CD4-positive, alpha-beta T cell treated with Interleukin-17A for 4 hours (primary cell): Measurements from ENCODE around the gene C6orf89.

Experiments used
- DNase-seq: peaks from one replicate; pipeline ENCODE4 v3.0.0-alpha.2; 2020; ENCODE audit warnings: mixed read lengths

The C6orf89 gene

DNA sequence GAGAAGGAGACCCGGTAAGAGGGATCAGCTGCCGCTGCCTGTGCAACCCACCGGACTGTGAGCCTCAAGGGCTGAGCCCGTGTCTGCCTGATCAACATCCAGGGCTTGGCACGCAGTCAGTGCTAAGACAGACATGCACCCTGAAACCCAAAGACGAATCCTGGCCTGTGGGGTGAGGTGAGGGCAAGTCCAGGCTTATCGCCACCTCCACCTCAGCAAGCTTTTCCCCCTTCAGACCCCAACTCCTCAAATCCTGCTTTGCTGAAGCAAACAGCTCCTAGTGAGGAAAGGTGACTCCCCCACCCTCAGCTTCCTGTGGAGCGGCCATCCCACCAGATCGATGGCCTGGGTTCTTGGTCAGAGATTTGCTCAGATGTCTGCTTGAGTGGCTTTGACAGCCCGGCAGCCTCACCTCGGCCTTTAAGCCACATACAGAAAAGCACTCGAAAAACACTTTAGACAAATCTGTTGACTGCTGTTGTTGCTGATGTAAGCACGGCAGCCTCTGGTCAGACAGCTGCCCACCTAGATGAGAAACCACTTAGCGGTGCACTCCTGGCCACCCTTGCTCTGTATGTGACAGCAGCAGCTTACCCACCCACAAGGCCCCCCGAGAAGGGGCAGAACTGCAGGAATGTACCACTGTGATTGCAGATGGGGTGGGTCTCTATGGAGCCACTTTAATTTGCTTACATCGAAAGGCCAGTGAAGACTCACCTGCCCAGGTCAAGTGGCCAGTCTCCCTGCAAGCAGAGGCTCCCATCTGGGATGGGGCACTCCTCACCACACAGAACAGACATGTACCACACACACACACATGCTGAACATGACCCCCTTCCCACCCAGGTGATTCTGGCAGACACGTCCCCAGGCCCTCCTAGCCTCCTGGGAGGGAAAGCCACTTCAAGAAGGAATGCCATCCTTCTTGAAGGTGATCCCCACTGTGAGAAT is 85.4 kb downstream of the C6orf89 start:
- DNase-seq = no peak

DNA sequence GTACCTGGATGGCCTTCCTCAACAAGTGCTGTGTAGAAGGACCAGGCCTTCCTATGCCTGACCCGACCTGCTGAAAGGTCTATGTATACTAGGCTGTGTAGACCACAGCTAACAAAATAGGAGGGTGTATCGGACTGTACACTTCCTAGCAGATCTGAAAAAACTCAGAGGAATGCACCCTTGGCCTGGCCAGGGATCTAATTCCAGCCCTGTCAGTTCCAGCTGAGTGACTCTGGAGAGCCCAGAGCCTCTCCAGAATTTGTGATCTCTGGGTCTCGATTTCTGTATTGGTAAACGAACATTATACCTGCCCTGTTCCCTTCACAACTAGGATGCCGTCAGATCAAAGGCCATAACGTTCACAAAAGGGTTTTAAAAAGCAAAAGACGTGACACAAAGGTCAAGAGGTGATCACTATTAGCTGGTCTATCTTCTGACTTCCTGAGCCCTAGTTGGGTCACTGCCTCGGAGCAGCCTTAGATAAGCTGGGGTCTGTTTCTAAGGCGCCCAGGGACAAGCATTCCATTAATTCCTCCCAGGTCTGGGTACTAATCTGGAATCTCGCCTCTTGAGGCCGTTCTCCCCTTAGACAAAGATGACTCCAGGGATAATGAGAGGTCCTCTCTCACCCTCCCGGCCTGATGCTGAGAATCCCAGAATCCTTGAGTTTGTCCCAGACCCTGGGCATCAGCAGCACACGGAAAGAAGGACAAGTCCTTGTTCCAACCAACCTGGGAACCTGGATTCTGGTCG is 86.3 kb downstream of the C6orf89 start:
- no peak for DNase-seq

DNA sequence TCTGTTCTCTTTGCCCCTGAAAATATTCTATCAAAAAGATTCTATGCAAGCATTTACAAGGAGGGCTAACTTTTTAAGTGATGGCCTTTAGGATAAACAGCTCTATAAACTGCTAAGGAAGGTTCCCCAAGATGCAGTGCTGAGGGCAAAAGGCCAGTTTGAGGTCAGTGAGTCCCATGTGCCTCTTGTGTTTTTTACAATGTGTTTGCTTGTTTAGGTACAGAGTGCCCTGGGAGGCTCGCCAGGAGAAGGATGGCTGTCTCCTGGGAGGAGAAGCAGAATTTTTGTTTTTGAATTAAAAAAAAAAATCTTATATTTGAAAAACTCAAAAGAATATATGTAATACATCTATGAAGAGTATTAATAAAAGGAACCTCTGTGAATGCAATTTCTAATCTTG is 87.4 kb downstream of the C6orf89 start:
- DNase-seq = no peak

GRCh38 chr6:36973647-36974046 is 87.9 kb downstream of the C6orf89 start:
- no peak for DNase-seq

GRCh38 chr6:36975231-36976006 is 89.7 kb downstream of the C6orf89 start:
- DNase-seq = no peak

GRCh38 chr6:36976007-36976264 is 90.2 kb downstream of the C6orf89 start:
- no peak for DNase-seq

GRCh38 chr6:36976509-36976908 is 90.8 kb downstream of the C6orf89 start:
- DNase-seq = no peak

- DNase-seq = no peak
Measured at GRCh38 chr6:36976931-36977330, 91.2 kb downstream of the C6orf89 start.

GRCh38 chr6:36977470-36977941 is 91.8 kb downstream of the C6orf89 start:
- DNase-seq = no peak
